Measurements from ENCODE around the gene PDIA6.
"Not testable (repeated sequence)": the region's sequence is repeated elsewhere in the genome, so short reads cannot be mapped to it uniquely, and the experiment has no call there.

PDIA6 gene

DNA sequence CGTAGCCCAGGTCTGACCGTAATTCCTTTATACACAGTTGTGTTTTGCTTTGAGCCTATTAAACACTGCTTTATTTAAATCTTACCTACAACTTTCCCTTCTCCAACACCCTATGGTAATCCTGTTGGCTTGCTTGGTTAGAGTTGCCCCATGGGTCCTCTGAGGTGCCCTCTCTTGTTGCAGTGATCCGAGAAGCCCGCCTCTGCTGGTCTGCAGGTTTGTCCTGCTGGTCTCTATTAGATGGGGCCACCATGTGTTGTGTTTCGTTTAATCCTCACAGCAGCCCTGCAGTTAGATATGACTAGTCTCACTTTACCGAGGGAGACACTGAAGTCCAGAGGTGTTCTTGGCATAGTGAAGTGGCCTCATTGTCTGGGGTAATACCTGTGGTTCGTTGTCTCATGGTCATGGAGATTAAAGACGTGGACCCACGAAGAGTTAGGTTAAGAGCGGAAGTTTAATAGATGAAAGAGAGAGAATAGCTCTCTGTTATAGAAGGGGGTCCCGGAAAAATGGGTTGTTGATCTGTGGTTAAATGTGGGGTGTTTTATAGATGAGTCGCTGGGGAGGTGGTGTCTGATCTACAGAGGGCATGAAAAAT is 7.2 kb upstream of the PDIA6 start:
- Histone ChIP-seq H3K4me1 (ENCODE audit: low read length) (0 out of 2 replicates have a peak, but pooled peaks cover 3% of the 10 kb centered on the region), H3K4me2 (ENCODE audit: low read length) (no peak overlapping the region), H3K9me3 (ENCODE audit: insufficient read depth, low read length) (no peaks in the 10 kb centered on the region), H3K4me3 (ENCODE audit: low read length) (no peak overlapping the region), H3K27ac (ENCODE audit: low read length) (no peak overlapping the region), H3K79me2 (ENCODE audit: low read length) (no peaks in the 10 kb centered on the region), H3K27me3 (ENCODE audit: low read depth, low read length) (peaks cover 48% of the 10 kb centered on the region), H4K20me1 (ENCODE audit: insufficient read depth, low read length) (no peaks in the 10 kb centered on the region), H2AFZ (ENCODE audit: low read depth, low read length) (no peak overlapping the region), H3K36me3 (replicated peaks; ENCODE audit: low read depth, low read length) (no peaks in the 10 kb centered on the region), H3K9ac (ENCODE audit: low read length) (no peak overlapping the region)
- TF ChIP-seq EZH2phosphoT487 (IDR thresholded peaks at IDR 0.05; ENCODE audit: low read depth) = no peak
- TF ChIP-seq, protein P1, sequence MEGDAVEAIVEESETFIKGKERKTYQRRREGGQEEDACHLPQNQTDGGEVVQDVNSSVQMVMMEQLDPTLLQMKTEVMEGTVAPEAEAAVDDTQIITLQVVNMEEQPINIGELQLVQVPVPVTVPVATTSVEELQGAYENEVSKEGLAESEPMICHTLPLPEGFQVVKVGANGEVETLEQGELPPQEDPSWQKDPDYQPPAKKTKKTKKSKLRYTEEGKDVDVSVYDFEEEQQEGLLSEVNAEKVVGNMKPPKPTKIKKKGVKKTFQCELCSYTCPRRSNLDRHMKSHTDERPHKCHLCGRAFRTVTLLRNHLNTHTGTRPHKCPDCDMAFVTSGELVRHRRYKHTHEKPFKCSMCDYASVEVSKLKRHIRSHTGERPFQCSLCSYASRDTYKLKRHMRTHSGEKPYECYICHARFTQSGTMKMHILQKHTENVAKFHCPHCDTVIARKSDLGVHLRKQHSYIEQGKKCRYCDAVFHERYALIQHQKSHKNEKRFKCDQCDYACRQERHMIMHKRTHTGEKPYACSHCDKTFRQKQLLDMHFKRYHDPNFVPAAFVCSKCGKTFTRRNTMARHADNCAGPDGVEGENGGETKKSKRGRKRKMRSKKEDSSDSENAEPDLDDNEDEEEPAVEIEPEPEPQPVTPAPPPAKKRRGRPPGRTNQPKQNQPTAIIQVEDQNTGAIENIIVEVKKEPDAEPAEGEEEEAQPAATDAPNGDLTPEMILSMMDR (IDR thresholded peaks at IDR 0.05; ENCODE audit: low read depth, low read length) = no peak

DNA sequence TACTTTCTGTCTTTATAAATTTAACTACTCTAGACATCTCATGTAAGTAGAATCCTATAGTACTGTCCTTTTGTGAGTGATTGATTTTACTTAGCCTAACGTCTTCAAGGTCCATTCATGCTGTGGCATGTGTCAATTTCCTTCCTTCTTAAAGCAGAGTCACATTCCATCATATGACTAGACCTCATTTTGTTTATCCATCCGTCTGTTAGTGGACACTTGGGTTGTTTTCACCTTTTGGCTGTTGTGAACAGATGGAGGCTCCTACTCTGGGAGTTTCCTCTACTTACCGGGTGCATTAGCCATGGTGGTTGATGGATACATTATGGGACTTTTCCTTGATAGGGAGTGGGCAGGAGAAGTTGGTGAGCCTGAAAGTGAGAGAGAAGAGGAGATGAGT is 6.4 kb upstream of the PDIA6 start:
- no peak for TF ChIP-seq EZH2phosphoT487 (IDR thresholded peaks at IDR 0.05; ENCODE audit: low read depth)
- TF ChIP-seq, protein P1 (IDR thresholded peaks at IDR 0.05; ENCODE audit: low read depth, low read length) = no peak
- Histone ChIP-seq H3K27ac (ENCODE audit: low read length) (no peak overlapping the region), H3K36me3 (replicated peaks; ENCODE audit: low read depth, low read length) (no peaks in the 10 kb centered on the region), H3K4me1 (ENCODE audit: low read length) (0 out of 2 replicates have a peak, but pooled peaks cover 3% of the 10 kb centered on the region), H3K4me2 (ENCODE audit: low read length) (no peak overlapping the region), H2AFZ (ENCODE audit: low read depth, low read length) (no peak overlapping the region), H4K20me1 (ENCODE audit: insufficient read depth, low read length) (no peaks in the 10 kb centered on the region), H3K9ac (ENCODE audit: low read length) (no peak overlapping the region), H3K27me3 (ENCODE audit: low read depth, low read length) (peaks cover 49% of the 10 kb centered on the region), H3K9me3 (ENCODE audit: insufficient read depth, low read length) (no peaks in the 10 kb centered on the region), H3K79me2 (ENCODE audit: low read length) (no peaks in the 10 kb centered on the region), H3K4me3 (ENCODE audit: low read length) (no peak overlapping the region)

DNA sequence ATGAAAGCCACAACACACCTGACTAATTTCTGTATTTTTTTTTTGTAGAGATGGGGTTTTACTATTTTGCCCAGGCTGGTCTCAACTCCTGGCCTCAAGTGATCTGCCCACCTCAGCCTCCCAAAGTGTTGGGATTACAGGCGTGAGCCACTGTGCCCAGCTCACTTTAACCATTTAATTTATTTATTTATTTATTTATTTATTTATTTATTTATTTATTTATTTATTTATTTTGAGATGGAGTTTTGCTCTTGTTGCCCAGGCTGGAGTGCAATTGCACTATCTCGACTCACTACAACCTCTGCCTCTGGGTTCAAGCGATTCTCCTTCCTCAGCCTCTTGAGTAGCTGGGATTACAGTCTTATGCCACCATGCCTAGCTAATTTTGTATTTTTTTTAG is 5.7 kb upstream of the PDIA6 start:
- not testable (repeated sequence) for H2AFZ ChIP-seq (ENCODE audit: low read depth, low read length); H3K79me2 ChIP-seq (ENCODE audit: low read length); H3K4me1 ChIP-seq (ENCODE audit: low read length); H3K4me2 ChIP-seq (ENCODE audit: low read length); H3K4me3 ChIP-seq (ENCODE audit: low read length); H3K9ac ChIP-seq (ENCODE audit: low read length); H3K27ac ChIP-seq (ENCODE audit: low read length); H3K9me3 ChIP-seq (ENCODE audit: insufficient read depth, low read length); H3K36me3 ChIP-seq (replicated peaks; ENCODE audit: low read depth, low read length); H4K20me1 ChIP-seq (ENCODE audit: insufficient read depth, low read length)
- peaks cover 50% of the 10 kb centered on the region for H3K27me3 ChIP-seq (ENCODE audit: low read depth, low read length)

DNA sequence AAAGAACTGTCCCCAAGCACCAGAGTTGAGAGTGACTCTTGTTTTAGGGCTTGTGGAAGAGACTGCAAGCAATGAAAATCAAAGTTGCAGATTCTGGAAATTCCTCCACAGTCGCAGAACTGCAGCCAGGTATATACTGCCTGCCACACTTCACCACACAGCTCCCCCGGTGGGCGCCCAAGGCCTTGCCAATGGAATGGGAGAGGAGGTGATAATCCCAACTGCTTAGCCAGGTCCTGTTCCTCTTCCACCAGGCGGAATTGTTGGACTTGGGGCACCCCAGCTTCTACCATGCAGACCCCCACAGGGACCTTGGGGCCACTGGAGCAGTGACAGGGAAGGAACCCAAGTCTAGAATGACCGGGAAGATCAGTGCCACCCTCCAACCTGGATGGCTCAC is 4.8 kb upstream of the PDIA6 start:
- Histone ChIP-seq H3K4me3 (ENCODE audit: low read length) (no peak overlapping the region), H3K9me3 (ENCODE audit: insufficient read depth, low read length) (no peaks in the 10 kb centered on the region), H3K27me3 (ENCODE audit: low read depth, low read length) (peaks cover 50% of the 10 kb centered on the region), H4K20me1 (ENCODE audit: insufficient read depth, low read length) (no peaks in the 10 kb centered on the region), H3K4me2 (ENCODE audit: low read length) (no peak overlapping the region), H3K4me1 (ENCODE audit: low read length) (peaks cover 6% of the 10 kb centered on the region; the same call in 1 of the 2 replicates), H2AFZ (ENCODE audit: low read depth, low read length) (no peak overlapping the region), H3K9ac (ENCODE audit: low read length) (no peak overlapping the region), H3K79me2 (ENCODE audit: low read length) (peaks cover 5% of the 10 kb centered on the region), H3K27ac (ENCODE audit: low read length) (no peak overlapping the region), H3K36me3 (replicated peaks; ENCODE audit: low read depth, low read length) (no peaks in the 10 kb centered on the region)
- TF ChIP-seq, protein P1 (IDR thresholded peaks at IDR 0.05; ENCODE audit: low read depth, low read length) = no peak; the same call in 1 of the 2 replicates
- TF ChIP-seq EZH2phosphoT487 (IDR thresholded peaks at IDR 0.05; ENCODE audit: low read depth) = no peak

Data from OCI-LY3 (cell line).